ENCODE data around the gene SATB1.
"Not testable (repeated sequence)": the region's sequence is repeated elsewhere in the genome, so short reads cannot be mapped to it uniquely, and the experiment has no call there.

SATB1 gene

GRCh38 chr3:18424729-18425640 is at the start of gene SATB1:
Gene SATB1 (minus strand): TSS chr3:18425339. CDS start chr3:18420967, 4,372 bp downstream.
- Mint-ChIP-seq H3K27ac (peak within 1 kb of the TSS; percentile 96), H3K9me3 (no peaks in the 10 kb centered on the region), H3K36me3 (ENCODE audit: low read depth) (peaks cover 54% of the 10 kb centered on the region), H3K27me3 (no peaks in the 10 kb centered on the region), H3K4me1 (peaks cover 78% of the 10 kb centered on the region), H3K4me3 (peak within 1 kb of the TSS; percentile 87)
- DNase-seq (peak; percentile 67), ATAC-seq (peak; percentile 13)

GRCh38 chr3:18474202-18474601 is 49.1 kb upstream of the SATB1 start:
- no peaks in the 10 kb centered on the region for H3K27me3 Mint-ChIP-seq
- no peak overlapping the region for H3K4me3 Mint-ChIP-seq
- no peak for ATAC-seq
- peaks cover 5% of the 10 kb centered on the region for H3K4me1 Mint-ChIP-seq
- peaks cover 29% of the 10 kb centered on the region for H3K36me3 Mint-ChIP-seq (ENCODE audit: low read depth)
- DNase-seq, result no peak
- no peak overlapping the region for H3K27ac Mint-ChIP-seq
- peaks cover 13% of the 10 kb centered on the region for H3K9me3 Mint-ChIP-seq

GRCh38 chr3:18469775-18470174 is 44.6 kb upstream of the SATB1 start:
- H3K36me3 Mint-ChIP-seq (ENCODE audit: low read depth), result peaks cover 53% of the 10 kb centered on the region
- H3K27ac Mint-ChIP-seq, result no peak overlapping the region
- DNase-seq (no peak), ATAC-seq (no peak)
- peaks cover 4% of the 10 kb centered on the region for H3K9me3 Mint-ChIP-seq
- H3K4me1 Mint-ChIP-seq, result peaks cover 2% of the 10 kb centered on the region
- no peaks in the 10 kb centered on the region for H3K27me3 Mint-ChIP-seq
- H3K4me3 Mint-ChIP-seq, result no peak overlapping the region

- peaks cover 7% of the 10 kb centered on the region for H3K9me3 Mint-ChIP-seq
- no peak overlapping the region for H3K27ac Mint-ChIP-seq
- H3K4me1 Mint-ChIP-seq, result peaks cover 1% of the 10 kb centered on the region
- DNase-seq (no peak), ATAC-seq (no peak)
- peaks cover 61% of the 10 kb centered on the region for H3K36me3 Mint-ChIP-seq (ENCODE audit: low read depth)
- no peaks in the 10 kb centered on the region for H3K27me3 Mint-ChIP-seq
- no peak overlapping the region for H3K4me3 Mint-ChIP-seq
Measured at GRCh38 chr3:18466136-18466535, 41.0 kb upstream of the SATB1 start.

GRCh38 chr3:18454766-18455165 is 29.6 kb upstream of the SATB1 start:
- no peak for ATAC-seq

DNA sequence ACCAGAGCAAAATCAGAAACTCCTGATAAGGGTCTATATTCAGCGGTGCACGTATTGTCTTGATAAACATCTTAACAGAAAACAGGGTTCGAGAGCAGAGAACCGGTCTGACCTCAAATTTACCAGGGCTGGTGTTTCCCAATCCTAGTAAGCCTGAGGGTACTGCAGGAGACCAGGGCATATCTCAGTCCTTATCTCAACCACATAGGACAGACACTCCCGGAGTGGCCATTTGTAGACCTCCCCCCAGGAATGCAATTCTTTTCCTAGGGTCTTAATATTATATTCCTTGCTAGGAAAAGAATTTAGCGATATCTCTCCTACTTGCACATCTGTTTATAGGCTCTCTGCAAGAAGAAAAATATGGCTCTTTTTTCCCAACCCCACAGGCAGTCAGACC is 24.5 kb upstream of the SATB1 start:
- ATAC-seq, H3K27ac Mint-ChIP-seq, H3K4me3 Mint-ChIP-seq, H3K27me3 Mint-ChIP-seq, DNase-seq: not testable (repeated sequence)
- peaks cover 19% of the 10 kb centered on the region for H3K9me3 Mint-ChIP-seq
- peaks cover 64% of the 10 kb centered on the region for H3K36me3 Mint-ChIP-seq (ENCODE audit: low read depth)
- H3K4me1 Mint-ChIP-seq, result peaks cover 53% of the 10 kb centered on the region

More at GRCh38 chr3:18454766-18455165, 29.6 kb upstream of the SATB1 start:
- Mint-ChIP-seq H3K9me3 (peaks cover 41% of the 10 kb centered on the region), H3K27me3 (no peaks in the 10 kb centered on the region), H3K4me1 (peaks cover 38% of the 10 kb centered on the region), H3K4me3 (no peak overlapping the region), H3K36me3 (ENCODE audit: low read depth) (peaks cover 61% of the 10 kb centered on the region), H3K27ac (no peak overlapping the region)
- DNase-seq, result no peak

GRCh38 chr3:18447720-18448119 is 22.6 kb upstream of the SATB1 start:
- Mint-ChIP-seq H3K9me3 (peaks cover 6% of the 10 kb centered on the region), H3K4me3 (peak overlapping the region; percentile 99), H3K27me3 (no peaks in the 10 kb centered on the region), H3K27ac (peak overlapping the region; percentile 99), H3K36me3 (ENCODE audit: low read depth) (peaks cover 60% of the 10 kb centered on the region), H3K4me1 (peaks cover 43% of the 10 kb centered on the region)
- DNase-seq (no peak), ATAC-seq (no peak)

DNA sequence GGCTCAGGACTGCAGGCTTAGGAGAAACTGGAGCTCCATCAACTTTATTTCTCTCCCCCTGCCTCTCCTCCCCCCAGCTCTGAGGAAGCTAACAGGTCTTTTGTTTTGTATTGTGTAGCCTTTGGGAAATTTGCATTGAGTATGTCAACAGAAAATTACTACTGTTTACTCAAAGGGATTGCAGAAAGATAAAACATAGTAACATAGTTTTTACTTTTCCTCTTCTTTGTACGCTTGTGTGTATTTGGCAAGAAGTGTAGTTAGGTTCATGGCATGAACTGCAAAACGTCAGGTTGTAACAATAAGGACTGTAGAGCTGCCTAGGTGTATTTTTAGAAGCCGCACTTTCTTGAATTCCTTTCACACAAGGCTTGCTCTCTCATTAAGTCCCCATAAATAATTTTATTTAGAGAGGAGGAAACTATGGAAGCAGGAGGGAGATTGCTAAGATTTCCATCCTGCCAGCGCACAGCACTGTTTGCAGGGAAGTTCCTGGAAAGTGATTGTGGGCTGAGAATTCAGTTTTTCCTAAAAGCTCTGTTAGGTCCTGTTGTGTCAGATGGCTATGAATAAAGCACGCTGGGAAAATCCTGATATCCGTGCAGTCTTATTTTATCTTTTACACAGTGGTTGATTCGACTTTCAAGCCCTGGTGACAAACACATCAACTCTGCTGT is 21.1 kb upstream of the SATB1 start:
- no peaks in the 10 kb centered on the region for H3K27me3 Mint-ChIP-seq
- peaks cover 6% of the 10 kb centered on the region for H3K9me3 Mint-ChIP-seq
- H3K27ac Mint-ChIP-seq, result peak overlapping the region; percentile 99
- H3K4me1 Mint-ChIP-seq, result peaks cover 45% of the 10 kb centered on the region
- H3K4me3 Mint-ChIP-seq, result peak overlapping the region; percentile 99
- H3K36me3 Mint-ChIP-seq (ENCODE audit: low read depth), result peaks cover 65% of the 10 kb centered on the region
- ATAC-seq (no peak), DNase-seq (no peak)

DNA sequence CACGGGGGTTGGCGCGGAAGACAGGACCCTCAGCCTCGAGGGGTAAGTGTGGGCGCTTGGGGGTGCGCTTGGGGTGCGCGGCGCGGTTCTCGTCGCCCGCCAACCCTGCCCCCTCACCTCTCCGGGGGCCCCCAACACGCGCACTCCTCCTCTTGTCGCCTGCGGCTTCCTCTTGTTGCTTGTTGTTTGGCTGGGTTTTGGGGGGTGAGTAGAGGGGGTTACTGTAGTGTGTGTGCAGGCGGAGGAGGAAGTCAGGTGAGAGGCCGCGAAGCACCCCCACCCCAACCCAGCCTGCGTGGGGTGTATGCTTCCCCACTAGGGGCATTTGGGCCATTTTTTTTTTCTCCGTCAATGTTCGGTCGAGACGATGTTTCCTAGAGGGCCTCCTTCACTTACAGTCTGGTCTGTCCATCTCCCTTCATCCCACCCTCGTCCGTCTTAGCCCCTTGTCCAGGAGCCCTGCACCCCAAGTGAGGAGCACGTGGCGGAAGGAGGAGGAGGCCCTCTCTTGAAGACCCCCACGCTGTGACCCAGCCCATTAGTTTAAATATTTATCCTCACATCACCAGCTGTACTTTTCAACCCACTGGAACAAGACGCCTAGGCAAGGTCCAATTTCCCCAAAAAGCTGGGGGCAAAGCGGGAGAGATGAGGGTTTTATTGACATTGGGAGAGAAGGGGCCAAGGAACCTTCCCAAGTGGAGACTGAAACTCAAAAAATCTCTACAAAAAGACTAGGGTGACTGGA is 20.4 kb upstream of the SATB1 start:
- ATAC-seq (peak; percentile 65), DNase-seq (peak; percentile 73)
- peak overlapping the region; percentile 99 for H3K27ac Mint-ChIP-seq
- peaks cover 68% of the 10 kb centered on the region for H3K36me3 Mint-ChIP-seq (ENCODE audit: low read depth)
- peak overlapping the region; percentile 99 for H3K4me3 Mint-ChIP-seq
- no peaks in the 10 kb centered on the region for H3K27me3 Mint-ChIP-seq
- peaks cover 6% of the 10 kb centered on the region for H3K9me3 Mint-ChIP-seq
- peaks cover 43% of the 10 kb centered on the region for H3K4me1 Mint-ChIP-seq

- DNase-seq (peak; percentile 75), ATAC-seq (peak; percentile 70)
- peak overlapping the region; percentile 97 for H3K27ac Mint-ChIP-seq
- H3K4me1 Mint-ChIP-seq, result peaks cover 44% of the 10 kb centered on the region
- H3K36me3 Mint-ChIP-seq (ENCODE audit: low read depth), result peaks cover 69% of the 10 kb centered on the region
- no peaks in the 10 kb centered on the region for H3K27me3 Mint-ChIP-seq
- H3K4me3 Mint-ChIP-seq, result peak overlapping the region; percentile 96
- peaks cover 6% of the 10 kb centered on the region for H3K9me3 Mint-ChIP-seq
Measured at GRCh38 chr3:18444595-18445400, 19.7 kb upstream of the SATB1 start.

- Mint-ChIP-seq H3K36me3 (ENCODE audit: low read depth) (peaks cover 69% of the 10 kb centered on the region), H3K27me3 (no peaks in the 10 kb centered on the region), H3K4me3 (peak overlapping the region; percentile 96), H3K4me1 (peaks cover 44% of the 10 kb centered on the region), H3K9me3 (peaks cover 6% of the 10 kb centered on the region), H3K27ac (peak overlapping the region; percentile 97)
- ATAC-seq (no peak), DNase-seq (peak; percentile 38)
Measured at GRCh38 chr3:18443665-18444594, 18.8 kb upstream of the SATB1 start.

- peak; percentile 17 for ATAC-seq
- H3K9me3 Mint-ChIP-seq, result no peaks in the 10 kb centered on the region
- H3K27me3 Mint-ChIP-seq, result no peaks in the 10 kb centered on the region
- H3K27ac Mint-ChIP-seq, result peak overlapping the region; percentile 97
- peaks cover 66% of the 10 kb centered on the region for H3K36me3 Mint-ChIP-seq (ENCODE audit: low read depth)
- DNase-seq, result no peak
- H3K4me1 Mint-ChIP-seq, result peaks cover 45% of the 10 kb centered on the region
- peak overlapping the region; percentile 96 for H3K4me3 Mint-ChIP-seq
Measured at GRCh38 chr3:18442756-18443664, 17.9 kb upstream of the SATB1 start.

Measured in activated naive CD8-positive, alpha-beta T cell treated with anti-CD3 and anti-CD28 coated beads, Interleukin-2, amount 50 U/mL, for 24 hours (primary cell).